H1 (cell line): Measurements from ENCODE around the gene NDUFAB1. TPM values are rescaled to one million over a fixed set of nuclear protein-coding genes. Genes with fewer than 3 reads are reported as not detected.

ENCODE experiments used
- CTCF ChIA-PET: fragments of 300-600 bp; sonication (Branson Sonifier 250); formaldehyde crosslinking; loops from one replicate; lab custom pipeline; 2021; ENCODE audit not compliant: partially characterized antibody; lab: Charles Lee
- POLR2A ChIA-PET: fragments of 300-600 bp; sonication (Branson Sonifier 250); formaldehyde crosslinking; loops from one replicate; lab custom pipeline; 2021; ENCODE audit warnings: inconsistent platforms; ENCODE audit not compliant: partially characterized antibody; lab: Charles Lee
- DNase-seq, 2 experiments: peaks; one replicate each; pipeline versions ENCODE4 v3.0.0 to v3.0.0-alpha.2; 2010 to 2022; ENCODE audit warnings: low spot score in 2 of 2, low read depth in 1 of 2, mixed read lengths in 1 of 2
- FAIRE-seq: peaks from 2 replicates; lab custom pipeline; 2011; peaks lifted over from hg19 to GRCh38; lab: Jason Lieb, UNC
- H2AFZ ChIP-seq: 2 replicates; pipeline ENCODE4 v1.8.1; 2012; ENCODE audit warnings: low read length, inconsistent platforms
- H2AK5ac ChIP-seq: 2 replicates; pipeline ENCODE4 v1.6.1; 2013; ENCODE audit warnings: low read depth, low read length
- H2BK120ac ChIP-seq: replicated peaks from 2 replicates; pipeline ENCODE3; 2013; ENCODE audit warnings: low read depth, low read length, inconsistent platforms
- H2BK12ac ChIP-seq: 2 replicates; pipeline ENCODE4 v1.6.1; 2013; ENCODE audit warnings: low read depth, low read length
- H2BK15ac ChIP-seq: 2 replicates; pipeline ENCODE4 v1.6.1; 2013; ENCODE audit warnings: low read length
- H2BK20ac ChIP-seq: 2 replicates; pipeline ENCODE4 v1.6.1; 2013; ENCODE audit warnings: low read length
- H2BK5ac ChIP-seq: 2 replicates; pipeline ENCODE4 v1.6.1; 2013; ENCODE audit warnings: low read depth, low read length
- H3K14ac ChIP-seq: 2 replicates; pipeline ENCODE4 v1.6.1; 2013; ENCODE audit warnings: inconsistent platforms; ENCODE audit not compliant: insufficient read length
- H3K18ac ChIP-seq: 2 replicates; pipeline ENCODE4 v1.6.1; 2013; ENCODE audit warnings: low read length; ENCODE audit errors: extremely low read depth
- H3K23ac ChIP-seq: 2 replicates; pipeline ENCODE4 v1.6.1; 2013; ENCODE audit warnings: inconsistent platforms; ENCODE audit not compliant: insufficient read length
- H3K23me2 ChIP-seq: 2 replicates; pipeline ENCODE4 v1.6.1; 2013; ENCODE audit warnings: low read depth, low read length
- H3K27ac ChIP-seq: 2 replicates; pipeline ENCODE4 v1.6.1; 2011; ENCODE audit warnings: low read depth, low read length, inconsistent platforms
- H3K27me3 ChIP-seq, 4 experiments: replicated peaks in 1 of 4; 1 replicate in 1 of 4; 2 replicates in 3 of 4; pipeline versions ENCODE4 v1.6.1 to v1.8.1; 2011 to 2013; ENCODE audit warnings: low read length in 3 of 4, mild to moderate bottlenecking in 3 of 4, inconsistent platforms in 2 of 4, mixed read lengths in 2 of 4, moderate library complexity in 1 of 4; ENCODE audit not compliant: control insufficient read depth in 3 of 4, insufficient read depth in 3 of 4; ENCODE audit errors: extremely low read depth in 1 of 4
- H3K36me3 ChIP-seq, 4 experiments: 2 replicates each; pipeline versions ENCODE4 v1.6.1 to v1.8.1; 2011 to 2013; ENCODE audit warnings: mild to moderate bottlenecking in 4 of 4, low read length in 3 of 4, moderate library complexity in 2 of 4, control low read depth in 1 of 4, inconsistent platforms in 1 of 4; ENCODE audit not compliant: insufficient read depth in 4 of 4, control insufficient read depth in 2 of 4
- H3K4ac ChIP-seq: replicated peaks from 2 replicates; pipeline ENCODE3; 2013; ENCODE audit warnings: low read length, low read depth, mixed read lengths, inconsistent platforms; ENCODE audit not compliant: insufficient read length
- H3K4me1 ChIP-seq, 4 experiments: replicated peaks in 1 of 4; 1 replicate in 1 of 4; 2 replicates in 3 of 4; pipeline versions ENCODE4 v1.6.1 to v1.8.1; 2011 to 2013; ENCODE audit warnings: low read length in 3 of 4, inconsistent platforms in 2 of 4, mixed read lengths in 1 of 4; ENCODE audit not compliant: insufficient read depth in 4 of 4, control insufficient read depth in 3 of 4
- H3K4me2 ChIP-seq, 2 experiments: 2 replicates each; pipeline versions ENCODE4 v1.6.1 to v1.8.1; 2011 to 2013; ENCODE audit warnings: low read depth in 2 of 2, low read length in 2 of 2, control low read depth in 1 of 2, inconsistent platforms in 1 of 2, mild to moderate bottlenecking in 1 of 2; ENCODE audit not compliant: insufficient read depth in 1 of 2
- H3K4me3 ChIP-seq, 4 experiments: fragments of 200-600, 300-600 bp in 1 of 4; sonication (generic), shearing (Covaris generic), sonication (Bioruptor Twin) in 1 of 4; 2 replicates each; pipeline versions ENCODE4 v1.5.1 to v1.8.1; 2011 to 2016; ENCODE audit warnings: low read length in 4 of 4, low read depth in 3 of 4, control low read depth in 2 of 4, inconsistent platforms in 2 of 4, mild to moderate bottlenecking in 2 of 4, mixed read lengths in 1 of 4, moderate library complexity in 1 of 4; ENCODE audit not compliant: insufficient read depth in 2 of 4; ENCODE audit errors: extremely low read depth in 1 of 4
- H3K56ac ChIP-seq: replicated peaks from 2 replicates; pipeline ENCODE3; 2013; ENCODE audit warnings: low read depth, mild to moderate bottlenecking, mixed read lengths, low read length, inconsistent platforms; ENCODE audit not compliant: insufficient read length
- H3K79me1 ChIP-seq: 2 replicates; pipeline ENCODE4 v1.6.1; 2013; ENCODE audit warnings: low read depth, low read length, control low read depth
- H3K79me2 ChIP-seq, 2 experiments: 2 replicates each; pipeline versions ENCODE4 v1.6.1 to v1.8.1; 2012 to 2013; ENCODE audit warnings: low read length in 2 of 2, mild to moderate bottlenecking in 2 of 2, inconsistent platforms in 1 of 2; ENCODE audit not compliant: insufficient read depth in 2 of 2, control insufficient read depth in 1 of 2
- H3K9ac ChIP-seq, 4 experiments: replicated peaks in 1 of 4; 1 replicate in 1 of 4; 2 replicates in 3 of 4; pipeline versions ENCODE4 v1.6.1 to v1.8.1; 2011 to 2013; ENCODE audit warnings: low read depth in 3 of 4, low read length in 3 of 4, control low read depth in 2 of 4, mild to moderate bottlenecking in 2 of 4, moderate library complexity in 2 of 4, inconsistent platforms in 1 of 4; ENCODE audit errors: extremely low read depth in 1 of 4
- H3K9me3 ChIP-seq, 2 experiments: 2 replicates each; pipeline versions ENCODE4 v1.6.1 to v1.8.1; 2012 to 2013; ENCODE audit warnings: mild to moderate bottlenecking in 2 of 2, moderate library complexity in 2 of 2, control low read depth in 1 of 2, inconsistent platforms in 1 of 2, low read depth in 1 of 2, low read length in 1 of 2, mixed read lengths in 1 of 2; ENCODE audit not compliant: insufficient read depth in 2 of 2
- H4K20me1 ChIP-seq, 2 experiments: replicated peaks in 1 of 2; 2 replicates each; pipeline versions ENCODE3 to v1.8.1; 2011 to 2013; ENCODE audit warnings: inconsistent platforms in 2 of 2, low read length in 2 of 2, mild to moderate bottlenecking in 1 of 2; ENCODE audit not compliant: insufficient read depth in 2 of 2, control insufficient read depth in 1 of 2
- H4K5ac ChIP-seq: 2 replicates; pipeline ENCODE4 v1.6.1; 2013; ENCODE audit warnings: low read length, low read depth, mixed read lengths, inconsistent platforms; ENCODE audit not compliant: insufficient read length
- H4K8ac ChIP-seq: 2 replicates; pipeline ENCODE4 v1.8.0; 2013; ENCODE audit warnings: mild to moderate bottlenecking, moderate library complexity, low read length, inconsistent platforms; ENCODE audit not compliant: insufficient read depth; ENCODE audit errors: extremely low read depth
- H4K91ac ChIP-seq: replicated peaks from 2 replicates; pipeline ENCODE3; 2013; ENCODE audit warnings: low read length, mixed read lengths, inconsistent platforms; ENCODE audit not compliant: insufficient read length
- POLR2AphosphoS5 ChIP-seq: IDR thresholded peaks from 2 replicates; pipeline ENCODE4 v1.6.1; 2011; ENCODE audit warnings: low read depth, low read length
- SRF ChIP-seq: IDR thresholded peaks from 2 replicates; pipeline ENCODE4 v1.6.1; 2011; ENCODE audit warnings: mild to moderate bottlenecking, low read depth, low read length, moderate library complexity
- ZNF274 ChIP-seq: IDR thresholded peaks from 2 replicates; pipeline ENCODE4 v1.7.0; 2012; ENCODE audit warnings: low read length, borderline replicate concordance; ENCODE audit errors: extremely low read depth
- WGBS, 2 experiments: shearing (Covaris generic) in 1 of 2; methylation state at CpG; one replicate each; pipeline versions ENCODE4 v1.1.6 to v1.1.7; 2013 to 2015; ENCODE audit warnings: low lambda C conversion rate in 2 of 2, mixed read lengths in 2 of 2, inconsistent platforms in 1 of 2, low coverage in 1 of 2, missing lambda C conversion rate in 1 of 2; ENCODE audit not compliant: insufficient replicate concordance in 2 of 2, insufficient coverage in 1 of 2, insufficient read length in 1 of 2; ENCODE audit errors: extremely low coverage in 1 of 2, missing lambda C conversion rate in 1 of 2; 5-methylcytosine and 5-hydroxymethylcytosine counted together
- polyA plus RNA-seq, 7 experiments: library from polyadenylated mRNA; depleted of rRNA in 3 of 7; stranded (reverse) in 5 of 7; unstranded in 2 of 7; fragments of >200 nt in 5 of 7; fragments of 200-250 nt in 2 of 7; gene quantifications; 1 replicate in 5 of 7; 2 replicates in 1 of 7; 4 replicates in 1 of 7; pipeline versions ENCODE4 v1.2.1 to v1.2.3, GENCODE V29; 2011 to 2013; ENCODE audit warnings: missing spikeins in 2 of 7, mixed read lengths in 2 of 7
- total RNA-seq: library from RNA; stranded (reverse); fragmentation: NEBNext Ultra II Directional; extraction: Animal tissue kit (Norgen Biotek cat#: 25700); gene quantifications from 2 replicates; pipeline ENCODE4 v1.2.1, GENCODE V29; 2021

Gene NDUFAB1
- total and polyA plus RNA-seq, 2 of the 8 experiments (the other 6 are each of a cell fraction or from before 2014, with no cell fraction given): 135 to 294 TPM

DNA sequence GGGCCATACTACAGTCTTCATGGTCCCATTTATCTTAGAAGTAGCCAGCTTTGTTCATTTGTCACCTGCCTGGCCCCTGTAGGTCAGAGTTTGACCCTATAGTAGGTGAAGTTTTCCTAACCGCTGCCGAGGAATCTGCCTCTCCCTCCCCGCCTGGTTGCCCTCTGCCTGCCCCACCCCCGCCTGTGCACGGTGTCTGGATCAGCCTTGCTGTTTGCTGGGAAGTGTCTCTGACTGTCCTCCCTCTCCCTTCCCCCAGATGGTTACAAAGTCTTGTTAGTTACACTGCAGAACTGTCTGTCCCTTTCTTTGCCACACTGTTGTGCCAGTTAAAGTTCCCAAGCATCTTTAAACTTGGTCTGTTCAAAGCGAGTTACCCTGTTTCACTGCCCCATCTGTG lies 32.9 kb downstream of the NDUFAB1 start:
- Histone ChIP-seq H3K9ac (no peak overlapping the region), H3K23ac (no peak overlapping the region), H3K4me1 (no peaks in the 10 kb centered on the region; a peak in 1 of 7 replicates), H2AFZ (no peak overlapping the region), H3K4me3 (no peak overlapping the region), H3K9me3 (no peaks in the 10 kb centered on the region), H4K91ac (no peak overlapping the region), H2BK5ac (no peak overlapping the region), H4K20me1 (peaks cover 4 to 6% of the 10 kb centered on the region in 2 experiments), H2BK20ac (no peak overlapping the region), H2AK5ac (no peak overlapping the region), H3K18ac (no peak overlapping the region), H3K14ac (no peak overlapping the region), H3K56ac (no peak overlapping the region), H3K79me2 (peaks cover 0 to 34% of the 10 kb centered on the region in 2 experiments), H4K5ac (no peak overlapping the region), H2BK12ac (no peak overlapping the region), H3K36me3 (peaks cover 42 to 84% (median 79%) of the 10 kb centered on the region in 4 experiments), H4K8ac (no peak overlapping the region), H2BK120ac (no peak overlapping the region), H3K27ac (no peak overlapping the region), H2BK15ac (no peak overlapping the region), H3K79me1 (no peaks in the 10 kb centered on the region), H3K4ac (no peak overlapping the region), H3K27me3 (no peaks in the 10 kb centered on the region), H3K4me2 (no peak overlapping the region), H3K23me2 (no peaks in the 10 kb centered on the region)
- CTCF ChIA-PET: no interaction called here
- POLR2A ChIA-PET: no interaction called here
- 94% methylated on average over 5 of the region's 6 CpGs; no CpG with 5 or more reads in 1 of the 2 experiments for WGBS, 2 experiments
- DNase-seq: no peak
- FAIRE-seq: no peak
- TF ChIP-seq SRF: no peak
- TF ChIP-seq ZNF274: no peak
- TF ChIP-seq POLR2AphosphoS5: no peak
